GM19468 (cell line): ENCODE results near the gene SHF.

Experiments used
- ATAC-seq: cut with Tn5 transposase; IDR thresholded peaks from one replicate; pipeline ENCODE4 v1.9.1; 2021; ENCODE audit warnings: mild to moderate bottlenecking, moderate library complexity, moderate number of reproducible peaks; ENCODE audit not compliant: unreplicated experiment; ENCODE audit errors: extremely low read depth

SHF gene

GRCh38 chr15:45200001-45200798 lies 12.4 kb upstream of the SHF start:
- peak; percentile 32 for ATAC-seq

GRCh38 chr15:45199136-45199810 lies 11.5 kb upstream of the SHF start:
- ATAC-seq = no peak

- ATAC-seq = peak; percentile 18
These were observed 10.8 kb upstream of the SHF start for GRCh38 chr15:45198337-45199135.

GRCh38 chr15:45197512-45197911 lies 9.7 kb upstream of the SHF start:
- ATAC-seq = no peak

GRCh38 chr15:45187578-45187893 lies 230 bp downstream of the SHF start:
- ATAC-seq = no peak

- no peak for ATAC-seq
These were observed 792 bp downstream of the SHF start for GRCh38 chr15:45186771-45187577.

- ATAC-seq = no peak
These were observed 1.6 kb downstream of the SHF start for GRCh38 chr15:45185903-45186770.

GRCh38 chr15:45185069-45185779 lies 2.5 kb downstream of the SHF start:
- no peak for ATAC-seq

GRCh38 chr15:45184562-45185041 lies 3.2 kb downstream of the SHF start:
- no peak for ATAC-seq

- no peak for ATAC-seq
These were observed 4.3 kb downstream of the SHF start for GRCh38 chr15:45183511-45183910.

GRCh38 chr15:45182996-45183395 lies 4.8 kb downstream of the SHF start:
- ATAC-seq = no peak

- no peak for ATAC-seq
These were observed 6.1 kb downstream of the SHF start for GRCh38 chr15:45181491-45182285.

GRCh38 chr15:45180648-45181436 lies 6.9 kb downstream of the SHF start:
- ATAC-seq = no peak

- ATAC-seq = no peak
These were observed 7.6 kb downstream of the SHF start for GRCh38 chr15:45180201-45180600.

GRCh38 chr15:45179221-45179985 lies 8.4 kb downstream of the SHF start:
- no peak for ATAC-seq

GRCh38 chr15:45177285-45177684 lies 10.5 kb downstream of the SHF start:
- no peak for ATAC-seq
